ENCODE measurements around the gene RNF123.

DNA sequence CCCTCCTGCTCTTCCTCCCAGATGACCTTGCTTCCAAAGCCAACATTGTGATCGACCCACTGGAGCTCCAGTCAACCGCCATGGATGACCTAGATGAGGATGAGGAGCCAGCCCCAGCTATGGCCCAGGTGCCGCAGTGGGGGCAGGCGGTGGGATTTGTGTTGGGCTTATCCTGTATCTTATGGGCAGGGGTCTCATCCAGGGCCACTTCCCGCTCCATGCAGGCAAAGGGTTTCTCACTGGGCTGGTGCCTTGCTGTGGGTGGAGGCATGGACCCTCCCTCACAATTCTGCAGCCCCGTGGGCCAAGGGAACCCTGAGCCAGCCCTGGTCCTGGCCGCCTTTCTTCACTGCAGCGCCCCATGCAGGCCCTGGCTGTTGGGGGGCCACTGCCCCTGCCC is 15.3 kb downstream of the RNF123 start:
- TF ChIP-seq, protein P1, sequence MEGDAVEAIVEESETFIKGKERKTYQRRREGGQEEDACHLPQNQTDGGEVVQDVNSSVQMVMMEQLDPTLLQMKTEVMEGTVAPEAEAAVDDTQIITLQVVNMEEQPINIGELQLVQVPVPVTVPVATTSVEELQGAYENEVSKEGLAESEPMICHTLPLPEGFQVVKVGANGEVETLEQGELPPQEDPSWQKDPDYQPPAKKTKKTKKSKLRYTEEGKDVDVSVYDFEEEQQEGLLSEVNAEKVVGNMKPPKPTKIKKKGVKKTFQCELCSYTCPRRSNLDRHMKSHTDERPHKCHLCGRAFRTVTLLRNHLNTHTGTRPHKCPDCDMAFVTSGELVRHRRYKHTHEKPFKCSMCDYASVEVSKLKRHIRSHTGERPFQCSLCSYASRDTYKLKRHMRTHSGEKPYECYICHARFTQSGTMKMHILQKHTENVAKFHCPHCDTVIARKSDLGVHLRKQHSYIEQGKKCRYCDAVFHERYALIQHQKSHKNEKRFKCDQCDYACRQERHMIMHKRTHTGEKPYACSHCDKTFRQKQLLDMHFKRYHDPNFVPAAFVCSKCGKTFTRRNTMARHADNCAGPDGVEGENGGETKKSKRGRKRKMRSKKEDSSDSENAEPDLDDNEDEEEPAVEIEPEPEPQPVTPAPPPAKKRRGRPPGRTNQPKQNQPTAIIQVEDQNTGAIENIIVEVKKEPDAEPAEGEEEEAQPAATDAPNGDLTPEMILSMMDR (conservative IDR thresholded peaks at IDR 0.05), result no peak
- TF ChIP-seq EZH2 (IDR thresholded peaks at IDR 0.05; ENCODE audit: low read depth), result no peak
